ENCODE data around the gene MCF2L2. TPM values are rescaled to one million over a fixed set of nuclear protein-coding genes. Genes with fewer than 3 reads are reported as not detected.
A peak's percentile ranks its signal among the peaks of the same experiment; 100 is the strongest.

Gene MCF2L2
- total and polyA plus RNA-seq, 9 of the 15 experiments (the other 6 are each of a cell fraction or from before 2014, with no cell fraction given) = 0.56 to 4.2 (median 3.0) TPM

- TF ChIP-seq HINFP (tag; conservative IDR thresholded peaks at IDR 0.05; ENCODE audit: low read depth) (no peak), NR0B1 (IDR thresholded peaks at IDR 0.05; ENCODE audit: partially characterized antibody) (no peak), GTF3C2 (IDR thresholded peaks at IDR 0.05; ENCODE audit: borderline replicate concordance, extremely low read depth, insufficient read length) (no peak), TBP (optimal IDR thresholded peaks at IDR 0.05; ENCODE audit: low read depth, low read length) (no peak), SAFB (IDR thresholded peaks at IDR 0.05; ENCODE audit: borderline replicate concordance, low read depth, low read length) (peak; percentile 65), SRSF9 (IDR thresholded peaks at IDR 0.05; ENCODE audit: borderline replicate concordance, low read depth, low read length) (no peak), CHD4 (IDR thresholded peaks at IDR 0.05; ENCODE audit: insufficient read depth, insufficient replicate concordance, low read depth, low read length, poor library complexity, severe bottlenecking) (no peak), ZNF644 (tag; IDR thresholded peaks at IDR 0.05; ENCODE audit: low read depth) (no peak), ADNP (tag; IDR thresholded peaks at IDR 0.05) (no peak), FOSL1 (tag; conservative IDR thresholded peaks at IDR 0.05) (no peak), FOS (IDR thresholded peaks at IDR 0.05; ENCODE audit: extremely low read depth, insufficient read length) (no peak), ZNF717 (CRISPR knock-in tag; IDR thresholded peaks at IDR 0.05) (no peak), UBTF (IDR thresholded peaks at IDR 0.05; ENCODE audit: borderline replicate concordance in 1 of 2, low read depth in 2 of 2, low read length in 2 of 2) (0 out of 4 replicates have a peak, but pooled peaks of 1 of the 2 experiments have one; percentile 19), ATF7 (IDR thresholded peaks at IDR 0.05) (peak; percentile 58), YY1 (IDR thresholded peaks at IDR 0.05; ENCODE audit: borderline replicate concordance in 1 of 3, control insufficient read depth in 1 of 3, extremely low read depth in 1 of 3, insufficient read depth in 3 of 3, insufficient read length in 1 of 3, insufficient replicate concordance in 2 of 3, low read depth in 1 of 3, low read length in 2 of 3) (peak in 2 of 3 experiments; percentile 25 to 49)
- TF ChIP-seq, protein P1, sequence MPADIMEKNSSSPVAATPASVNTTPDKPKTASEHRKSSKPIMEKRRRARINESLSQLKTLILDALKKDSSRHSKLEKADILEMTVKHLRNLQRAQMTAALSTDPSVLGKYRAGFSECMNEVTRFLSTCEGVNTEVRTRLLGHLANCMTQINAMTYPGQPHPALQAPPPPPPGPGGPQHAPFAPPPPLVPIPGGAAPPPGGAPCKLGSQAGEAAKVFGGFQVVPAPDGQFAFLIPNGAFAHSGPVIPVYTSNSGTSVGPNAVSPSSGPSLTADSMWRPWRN (IDR thresholded peaks at IDR 0.05; ENCODE audit: low read depth) = no peak
Measured at GRCh38 chr3:183428447-183429211, at the start of gene MCF2L2 (continued).
